ENCODE data around the gene SESN1.

SESN1 gene

GRCh38 chr6:109024368-109024767 lies 70.3 kb downstream of the SESN1 start:
- DNase-seq: no peak

- DNase-seq: no peak
These were observed 71.2 kb downstream of the SESN1 start for GRCh38 chr6:109023356-109023925.

- no peak for DNase-seq
These were observed 72.8 kb downstream of the SESN1 start for GRCh38 chr6:109021870-109022269.

GRCh38 chr6:109019911-109020310 lies 74.7 kb downstream of the SESN1 start:
- DNase-seq: no peak

GRCh38 chr6:109015176-109015575 lies 79.5 kb downstream of the SESN1 start:
- DNase-seq: no peak

GRCh38 chr6:109014606-109015005 lies 80.0 kb downstream of the SESN1 start:
- no peak for DNase-seq

- DNase-seq: no peak
These were observed 80.9 kb downstream of the SESN1 start for GRCh38 chr6:109013656-109014305.

GRCh38 chr6:109010705-109011102 lies 83.9 kb downstream of the SESN1 start:
- no peak for DNase-seq

GRCh38 chr6:109009962-109010704 lies 84.5 kb downstream of the SESN1 start:
- no peak for DNase-seq

GRCh38 chr6:109009236-109009961 lies 85.2 kb downstream of the SESN1 start:
- peak; percentile 68 for DNase-seq

GRCh38 chr6:109008537-109009235 lies 86.0 kb downstream of the SESN1 start:
- peak; percentile 50 for DNase-seq

- DNase-seq: no peak
These were observed 86.6 kb downstream of the SESN1 start for GRCh38 chr6:109008054-109008453.

- DNase-seq: no peak
These were observed 87.1 kb downstream of the SESN1 start for GRCh38 chr6:109007521-109007920.

GRCh38 chr6:109006818-109007217 lies 87.8 kb downstream of the SESN1 start:
- no peak for DNase-seq

GRCh38 chr6:109002882-109003281 lies 91.8 kb downstream of the SESN1 start:
- no peak for DNase-seq

GRCh38 chr6:109002051-109002697 lies 92.5 kb downstream of the SESN1 start:
- no peak for DNase-seq

GRCh38 chr6:109001291-109001894 lies 93.3 kb downstream of the SESN1 start:
- DNase-seq: no peak

- DNase-seq: no peak
These were observed 94.4 kb downstream of the SESN1 start for GRCh38 chr6:109000289-109000688.

GRCh38 chr6:108999428-108999827 lies 95.2 kb downstream of the SESN1 start:
- no peak for DNase-seq

- no peak for DNase-seq
These were observed 96.2 kb downstream of the SESN1 start for GRCh38 chr6:108998485-108998884.

GRCh38 chr6:108996208-108996607 lies 98.4 kb downstream of the SESN1 start:
- DNase-seq: no peak

GRCh38 chr6:108995296-108995695 lies 99.3 kb downstream of the SESN1 start:
- DNase-seq: no peak

Measured in DMS79 (cell line).